ENCODE measurements around the gene VPS37C.
"Not testable (repeated sequence)": the region's sequence is repeated elsewhere in the genome, so short reads cannot be mapped to it uniquely, and the experiment has no call there.

DNA sequence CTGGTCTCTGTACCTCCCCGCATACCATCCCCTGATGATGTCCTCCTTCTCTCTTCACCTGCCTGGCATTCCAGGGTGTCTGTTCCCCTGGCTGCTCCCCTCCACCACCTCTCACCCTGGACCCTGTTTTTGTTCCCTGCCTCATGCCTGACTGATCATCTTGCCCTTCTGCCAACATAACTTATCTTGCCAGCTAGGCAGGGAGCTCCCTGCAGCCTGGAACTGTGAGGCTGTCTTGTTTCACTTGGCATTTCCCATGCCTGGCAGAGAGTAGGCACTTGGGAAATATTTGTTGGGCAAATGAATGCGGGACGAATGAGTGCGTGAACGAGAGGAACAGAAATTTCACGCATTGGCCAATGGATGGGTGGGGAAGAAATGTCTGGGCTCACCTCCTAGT lies 49.4 kb upstream of the VPS37C start:
- TF ChIP-seq, protein P1, sequence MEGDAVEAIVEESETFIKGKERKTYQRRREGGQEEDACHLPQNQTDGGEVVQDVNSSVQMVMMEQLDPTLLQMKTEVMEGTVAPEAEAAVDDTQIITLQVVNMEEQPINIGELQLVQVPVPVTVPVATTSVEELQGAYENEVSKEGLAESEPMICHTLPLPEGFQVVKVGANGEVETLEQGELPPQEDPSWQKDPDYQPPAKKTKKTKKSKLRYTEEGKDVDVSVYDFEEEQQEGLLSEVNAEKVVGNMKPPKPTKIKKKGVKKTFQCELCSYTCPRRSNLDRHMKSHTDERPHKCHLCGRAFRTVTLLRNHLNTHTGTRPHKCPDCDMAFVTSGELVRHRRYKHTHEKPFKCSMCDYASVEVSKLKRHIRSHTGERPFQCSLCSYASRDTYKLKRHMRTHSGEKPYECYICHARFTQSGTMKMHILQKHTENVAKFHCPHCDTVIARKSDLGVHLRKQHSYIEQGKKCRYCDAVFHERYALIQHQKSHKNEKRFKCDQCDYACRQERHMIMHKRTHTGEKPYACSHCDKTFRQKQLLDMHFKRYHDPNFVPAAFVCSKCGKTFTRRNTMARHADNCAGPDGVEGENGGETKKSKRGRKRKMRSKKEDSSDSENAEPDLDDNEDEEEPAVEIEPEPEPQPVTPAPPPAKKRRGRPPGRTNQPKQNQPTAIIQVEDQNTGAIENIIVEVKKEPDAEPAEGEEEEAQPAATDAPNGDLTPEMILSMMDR (IDR thresholded peaks at IDR 0.05), result not testable (repeated sequence)
- not testable (repeated sequence) for TF ChIP-seq POLR2A, EP300 (IDR thresholded peaks at IDR 0.05)

Measured in tibial nerve (tissue), 4 donors.